ENCODE measurements around the gene LRRC7.

Gene LRRC7

GRCh38 chr1:69592341-69592740 is 24.6 kb downstream of the LRRC7 start:
- DNase-seq, result no peak

GRCh38 chr1:69595486-69595885 is 27.8 kb downstream of the LRRC7 start:
- DNase-seq, result no peak

- no peak for DNase-seq
These were observed 43.6 kb downstream of the LRRC7 start for GRCh38 chr1:69611316-69611715.

GRCh38 chr1:69613414-69613813 is 45.7 kb downstream of the LRRC7 start:
- no peak for DNase-seq

GRCh38 chr1:69638673-69639072 is 71.0 kb downstream of the LRRC7 start:
- no peak for DNase-seq

- no peak for DNase-seq
These were observed 71.4 kb downstream of the LRRC7 start for GRCh38 chr1:69639159-69639558.

GRCh38 chr1:69643266-69643665 is 75.5 kb downstream of the LRRC7 start:
- DNase-seq, result no peak

- no peak for DNase-seq
These were observed 77.8 kb downstream of the LRRC7 start for GRCh38 chr1:69645477-69645876.

GRCh38 chr1:69648486-69648885 is 80.8 kb downstream of the LRRC7 start:
- no peak for DNase-seq

GRCh38 chr1:69649383-69649990 is 81.8 kb downstream of the LRRC7 start:
- no peak for DNase-seq

GRCh38 chr1:69650779-69651178 is 83.1 kb downstream of the LRRC7 start:
- DNase-seq, result no peak

- DNase-seq, result no peak
These were observed 83.9 kb downstream of the LRRC7 start for GRCh38 chr1:69651656-69652055.

GRCh38 chr1:69657971-69658370 is 90.2 kb downstream of the LRRC7 start:
- DNase-seq, result no peak

- DNase-seq, result no peak
These were observed 94.0 kb downstream of the LRRC7 start for GRCh38 chr1:69661686-69662085.

GRCh38 chr1:69662321-69662720 is 94.6 kb downstream of the LRRC7 start:
- DNase-seq, result no peak

GRCh38 chr1:69671363-69672010 is 103.8 kb downstream of the LRRC7 start:
- DNase-seq, result no peak

GRCh38 chr1:69673321-69673720 is 105.6 kb downstream of the LRRC7 start:
- DNase-seq, result no peak

GRCh38 chr1:69679965-69680364 is 112.2 kb downstream of the LRRC7 start:
- no peak for DNase-seq

- DNase-seq, result no peak
These were observed 118.8 kb downstream of the LRRC7 start for GRCh38 chr1:69686367-69686984.

GRCh38 chr1:69688193-69688592 is 120.5 kb downstream of the LRRC7 start:
- DNase-seq, result no peak

- no peak for DNase-seq
These were observed 123.5 kb downstream of the LRRC7 start for GRCh38 chr1:69691179-69691578.

- no peak for DNase-seq
These were observed 126.4 kb downstream of the LRRC7 start for GRCh38 chr1:69693921-69694675.

- DNase-seq, result no peak
These were observed 129.6 kb downstream of the LRRC7 start for GRCh38 chr1:69697340-69697739.

GRCh38 chr1:69700770-69701169 is 133.0 kb downstream of the LRRC7 start:
- no peak for DNase-seq

All from stimulated activated CD4-positive, alpha-beta T cell treated with anti-CD3 and anti-CD28 coated beads, Interleukin-1b, Interleukin-23, amount 100 ng/mL, for 48 hours (primary cell).